K562 (cell line): ENCODE measurements around the gene TBC1D17. TPM values are rescaled to one million over a fixed set of nuclear protein-coding genes. Genes with fewer than 3 reads are reported as not detected.

Experiments
- BDP1 ChIP-seq: IDR thresholded peaks from 3 replicates; pipeline ENCODE4 v1.6.1; 2011; ENCODE audit not compliant: insufficient read length, insufficient read depth
- CCAR2 ChIP-seq: fragments of 200-400 bp; formaldehyde crosslinking; IDR thresholded peaks from 2 replicates; pipeline ENCODE4 v1.6.1; 2017; ENCODE audit warnings: mild to moderate bottlenecking, low read depth, low read length
- CEBPG ChIP-seq, 3 experiments: fragments of 200-800 bp in 1 of 3; sonication (Bioruptor generic) in 1 of 3; sonication (generic) in 1 of 3; formaldehyde crosslinking in 1 of 3; IDR thresholded peaks in 2 of 3; conservative IDR thresholded peaks in 1 of 3; 2 replicates each; pipeline versions ENCODE4 v1.6.1 to v1.8.0; 2016 to 2022; ENCODE audit warnings: missing compliant biosample characterization in 2 of 3, missing genetic modification characterization in 2 of 3, mild to moderate bottlenecking in 1 of 3, missing genetic modification reagents in 1 of 3
- DDX20 ChIP-seq: fragments of 450-650 bp; IDR thresholded peaks from 2 replicates; pipeline ENCODE4 v1.6.1; 2016; ENCODE audit warnings: missing genetic modification characterization, low read depth, mild to moderate bottlenecking, missing compliant biosample characterization, moderate library complexity
- DMBX1 ChIP-seq: fragments of 250-450 bp; sonication (Bioruptor Pico); IDR thresholded peaks from 2 replicates; pipeline ENCODE4 v1.8.0; 2022; ENCODE audit warnings: inconsistent platforms, mild to moderate bottlenecking, moderate library complexity, borderline replicate concordance
- ETV5 ChIP-seq: sonication (generic); formaldehyde crosslinking; IDR thresholded peaks from 2 replicates; pipeline ENCODE4 v1.4.0; 2020; ENCODE audit warnings: low read depth, mild to moderate bottlenecking, missing genetic modification reagents
- HMGXB4 ChIP-seq: sonication (generic); formaldehyde crosslinking; IDR thresholded peaks from 2 replicates; pipeline ENCODE4 v1.8.1; 2023; ENCODE audit warnings: mild to moderate bottlenecking, missing genetic modification reagents
- RBM17 ChIP-seq: fragments of 200-400 bp; formaldehyde crosslinking; IDR thresholded peaks from 2 replicates; pipeline ENCODE4 v1.6.1; 2017; ENCODE audit warnings: low read depth, mild to moderate bottlenecking, low read length, borderline replicate concordance
- RREB1 ChIP-seq: fragments of 250-450 bp; sonication (Bioruptor Pico); IDR thresholded peaks from 2 replicates; pipeline ENCODE4 v1.4.0; 2020
- SETDB1 ChIP-seq: IDR thresholded peaks from one replicate; pipeline ENCODE4 v1.6.1; 2012; ENCODE audit warnings: low read length, control low read depth, inconsistent platforms
- SREBF1 ChIP-seq: fragments of 150-350 bp; IDR thresholded peaks from 2 replicates; pipeline ENCODE4 v1.6.1; 2014; ENCODE audit warnings: antibody characterized with exemption, low read depth, low read length, borderline replicate concordance
- SUPT5H ChIP-seq: fragments of 450-650 bp; IDR thresholded peaks from 2 replicates; pipeline ENCODE4 v1.6.1; 2016
- U2AF1 ChIP-seq: fragments of 200-400 bp; formaldehyde crosslinking; optimal IDR thresholded peaks from 2 replicates; pipeline ENCODE3; 2017; ENCODE audit warnings: mild to moderate bottlenecking, low read depth, low read length, moderate library complexity
- ZNF175 ChIP-seq: fragments of 200-800 bp; sonication (Bioruptor generic); IDR thresholded peaks from 2 replicates; pipeline ENCODE4 v1.6.1; 2016; ENCODE audit warnings: low read depth, mild to moderate bottlenecking, missing genetic modification characterization, missing compliant biosample characterization
- ZNF57 ChIP-seq: fragments of 450-650 bp; formaldehyde crosslinking; IDR thresholded peaks from 2 replicates; pipeline ENCODE4 v1.4.0; 2020; ENCODE audit warnings: mild to moderate bottlenecking, moderate library complexity
- polyA plus RNA-seq, 8 experiments: library from polyadenylated mRNA; depleted of rRNA in 4 of 8; stranded (reverse) in 5 of 8; unstranded in 3 of 8; fragments of >200 nt; fragmentation: Nextera tagmentation in 2 of 8; fragmentation: Illumina TruSeq in 1 of 8; extraction: Ambion mirVana in 2 of 8; extraction: Trizol in 1 of 8; gene quantifications; 2 replicates each; pipeline versions ENCODE4 v1.2.1 to v1.2.3, GENCODE V29; 2011 to 2014; ENCODE audit warnings: inconsistent platforms in 1 of 8, missing spikeins in 1 of 8
- total RNA-seq, 7 experiments: library from RNA; depleted of rRNA in 6 of 7; stranded (reverse); fragments of >200 nt in 6 of 7; fragmentation: Illumina TruSeq in 2 of 7; extraction: Trizol in 2 of 7; gene quantifications; 2 replicates each; pipeline versions ENCODE4 v1.2.1 to v1.2.3, GENCODE V29; 2011 to 2021; ENCODE audit warnings: low replicate concordance in 1 of 7
- TF ChIP-seq, protein P1 (sequence below): IDR thresholded peaks from 2 replicates; pipeline ENCODE4 v1.6.1; 2012; ENCODE audit warnings: low read depth, low read length, improper control_type of control experiment, borderline replicate concordance

TBC1D17 gene
- total and polyA plus RNA-seq, 9 of the 15 experiments (the other 6 are each of a cell fraction or from before 2014, with no cell fraction given) = 0.42 to 16.0 (median 3.8) TPM

- TF ChIP-seq HMGXB4 = 0 out of 2 replicates have a peak, but pooled peaks have one; percentile 56
- no peak for TF ChIP-seq BDP1
- TF ChIP-seq SETDB1 = no peak
- TF ChIP-seq CEBPG (CRISPR knock-in tag; IDR thresholded peaks at IDR 0.05) = peak; percentile 46; the same call in 1 of the 2 replicates
- 0 out of 4 replicates have a peak, but pooled peaks of 1 of the 2 experiments have one; percentile 10 for TF ChIP-seq CEBPG (tag; conservative IDR thresholded peaks at IDR 0.05 in 1 of 2, IDR thresholded peaks at IDR 0.05 in 1 of 2)
- TF ChIP-seq ZNF175 (CRISPR knock-in tag) = no peak
- peak; percentile 89 for TF ChIP-seq ETV5 (CRISPR knock-in tag)
- no peak for TF ChIP-seq RBM17
- TF ChIP-seq CCAR2 = no peak
- TF ChIP-seq ZNF57 (CRISPR knock-in tag) = no peak
- no peak for TF ChIP-seq DMBX1 (CRISPR knock-in tag)
- no peak for TF ChIP-seq SREBF1
- TF ChIP-seq, protein P1, sequence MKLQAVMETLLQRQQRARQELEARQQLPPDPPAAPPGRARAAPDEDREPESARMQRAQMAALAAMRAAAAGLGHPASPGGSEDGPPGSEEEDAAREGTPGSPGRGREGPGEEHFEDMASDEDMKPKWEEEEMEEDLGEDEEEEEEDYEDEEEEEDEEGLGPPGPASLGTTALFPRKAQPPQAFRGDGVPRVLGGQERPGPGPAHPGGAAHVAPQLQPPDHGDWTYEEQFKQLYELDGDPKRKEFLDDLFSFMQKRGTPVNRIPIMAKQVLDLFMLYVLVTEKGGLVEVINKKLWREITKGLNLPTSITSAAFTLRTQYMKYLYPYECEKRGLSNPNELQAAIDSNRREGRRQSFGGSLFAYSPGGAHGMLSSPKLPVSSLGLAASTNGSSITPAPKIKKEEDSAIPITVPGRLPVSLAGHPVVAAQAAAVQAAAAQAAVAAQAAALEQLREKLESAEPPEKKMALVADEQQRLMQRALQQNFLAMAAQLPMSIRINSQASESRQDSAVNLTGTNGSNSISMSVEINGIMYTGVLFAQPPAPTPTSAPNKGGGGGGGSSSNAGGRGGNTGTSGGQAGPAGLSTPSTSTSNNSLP = no peak
- no peak for TF ChIP-seq DDX20 (tag)
- TF ChIP-seq U2AF1 = peak; percentile 31
- TF ChIP-seq SUPT5H = peak; percentile 92
- TF ChIP-seq RREB1 (CRISPR knock-in tag) = no peak; the same call in 1 of the 2 replicates
Observed at GRCh38 chr19:49866933-49867782, 10.3 kb upstream of the TBC1D17 start, which contains the start of gene PNKP (continued).
